Occipital lobe (tissue), 1 donor: ENCODE data around the gene PGD. TPM values are rescaled to one million over a fixed set of nuclear protein-coding genes. Genes with fewer than 3 reads are reported as not detected.

Experiments
- total RNA-seq: library from RNA; depleted of rRNA; stranded (reverse); fragments of >200 nt; gene quantifications from one replicate; pipeline ENCODE4 v1.2.3, GENCODE V29; 2014

PGD gene
- total RNA-seq, 1 donor from 2014 or later = 94.1 TPM

Other genes with a start within 250 kb of the PGD start
- 210 TPM for gene KIF1B, start 188.5 kb upstream of the PGD start, total RNA-seq
- gene CENPS, start 31.4 kb downstream of the PGD start, total RNA-seq = 6.6 TPM
- 3.0 TPM for gene CORT, start 51.0 kb downstream of the PGD start, total RNA-seq
- 29.6 TPM for gene DFFA, start 73.5 kb downstream of the PGD start, total RNA-seq
- gene PEX14, start 75.9 kb downstream of the PGD start, total RNA-seq = 9.2 TPM